HL-60/S4 treated with phorbol 12-myristate 13-acetate at 8.2 ng/mL for 4 days and 3 days (cell line): ENCODE results near the gene PCBP4.
"Not testable (repeated sequence)": the region's sequence is repeated elsewhere in the genome, so short reads cannot be mapped to it uniquely, and the experiment has no call there.

ENCODE experiments used
- in situ Hi-C: fragments of 300-500 bp; cut with MboI; formaldehyde crosslinking; loops from 2 replicates; pipeline ENCODE4 v1.15.0; 2022; ENCODE audit warnings: low sequenced_read_pairs

The PCBP4 gene

DNA sequence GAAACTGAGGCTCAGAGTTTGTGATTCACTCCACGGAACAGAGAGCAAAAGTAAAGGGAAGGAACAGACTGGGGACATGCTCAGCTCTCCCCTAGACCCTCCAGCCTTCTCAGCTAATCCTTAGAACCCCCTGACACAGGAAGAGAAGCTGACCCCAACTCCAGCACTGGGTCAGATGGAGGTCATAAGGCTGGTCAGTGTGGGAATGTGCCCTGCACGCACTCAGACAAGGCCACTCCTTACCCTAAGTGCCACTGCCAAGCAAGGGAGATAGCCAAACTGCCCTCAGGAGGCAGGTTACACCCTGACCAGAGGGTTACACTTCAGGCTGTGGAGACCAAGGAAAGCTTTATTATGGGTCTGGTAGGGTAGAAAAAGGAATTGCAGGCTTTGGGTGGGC lies 27.3 kb upstream of the PCBP4 start:
- in situ Hi-C loops = no loop called here

DNA sequence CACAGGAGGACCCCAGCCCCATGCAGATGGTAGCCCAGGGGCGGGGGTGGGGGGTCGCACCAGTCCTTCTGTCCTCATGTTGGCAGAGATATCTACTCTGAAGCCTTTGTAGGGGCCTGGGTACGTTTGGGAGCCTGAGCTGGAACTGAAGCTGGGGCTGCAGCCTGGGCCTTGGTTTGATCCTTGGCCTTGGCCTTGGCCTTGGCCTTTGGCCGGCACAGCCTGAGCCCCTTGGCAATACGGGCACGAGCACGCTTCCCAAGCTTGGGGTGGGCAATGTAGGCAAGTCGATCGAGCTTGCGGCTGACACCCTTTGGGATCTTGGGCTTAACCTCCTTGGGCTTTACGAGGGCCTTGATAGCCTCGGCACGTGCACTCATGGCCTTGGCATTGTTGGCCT lies 26.4 kb upstream of the PCBP4 start:
- in situ Hi-C loops = not testable (repeated sequence)

DNA sequence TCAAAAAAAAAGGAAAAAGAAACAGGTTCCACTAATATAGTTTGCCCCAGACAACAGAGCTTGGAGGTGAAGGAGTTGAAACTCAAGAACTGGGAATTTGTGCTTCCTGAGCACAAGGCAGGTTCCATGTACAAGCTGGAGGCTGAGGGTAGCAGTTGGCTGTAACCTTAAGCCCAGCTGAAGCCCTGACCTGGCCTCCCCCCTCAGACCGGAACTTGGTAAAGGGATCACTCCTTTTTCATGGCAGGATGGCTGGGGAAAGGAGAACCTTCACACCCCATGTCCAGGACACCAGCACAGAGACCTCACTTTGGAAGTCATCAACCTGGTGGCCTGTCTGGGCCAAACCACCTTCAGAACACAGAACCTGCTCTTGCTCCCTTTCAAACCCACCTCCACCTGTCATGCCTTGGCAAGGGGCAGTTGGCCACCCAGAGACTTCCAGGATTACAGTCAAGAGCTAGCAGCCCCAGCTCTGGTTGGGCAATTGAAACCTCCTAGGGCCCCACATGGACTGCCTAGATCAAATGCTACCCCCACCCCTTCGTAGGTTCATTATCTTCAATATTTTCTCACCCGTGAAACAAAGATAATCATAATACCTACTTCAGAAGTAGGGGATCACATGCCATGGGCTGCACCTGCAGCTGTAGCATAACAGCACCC lies 24.9 kb upstream of the PCBP4 start:
- in situ Hi-C loops = no loop called here

DNA sequence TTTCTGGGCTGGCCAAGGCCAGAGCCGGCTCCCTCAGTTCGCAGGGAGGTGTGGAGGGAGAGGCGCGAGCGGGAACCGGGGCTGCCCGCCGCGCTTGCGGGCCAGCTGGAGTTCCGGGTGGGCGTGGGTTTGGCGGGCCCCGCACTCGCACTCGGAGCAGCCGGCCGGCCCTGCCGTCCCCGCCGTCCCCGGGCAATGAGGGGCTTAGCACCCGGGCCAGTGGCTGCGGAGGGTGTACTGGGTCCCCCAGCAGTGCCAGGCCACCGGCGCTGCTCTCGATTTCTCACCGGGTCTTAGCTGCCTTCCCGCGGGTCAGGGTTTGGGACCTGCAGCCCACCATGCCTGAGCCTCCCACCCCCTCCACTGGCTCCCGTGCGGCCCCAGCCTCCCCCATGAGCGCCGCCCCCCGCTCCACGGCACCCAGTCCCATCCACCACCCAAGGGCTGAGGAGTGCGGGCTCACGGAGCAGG lies 23.3 kb upstream of the PCBP4 start:
- in situ Hi-C loops = not testable (repeated sequence)

DNA sequence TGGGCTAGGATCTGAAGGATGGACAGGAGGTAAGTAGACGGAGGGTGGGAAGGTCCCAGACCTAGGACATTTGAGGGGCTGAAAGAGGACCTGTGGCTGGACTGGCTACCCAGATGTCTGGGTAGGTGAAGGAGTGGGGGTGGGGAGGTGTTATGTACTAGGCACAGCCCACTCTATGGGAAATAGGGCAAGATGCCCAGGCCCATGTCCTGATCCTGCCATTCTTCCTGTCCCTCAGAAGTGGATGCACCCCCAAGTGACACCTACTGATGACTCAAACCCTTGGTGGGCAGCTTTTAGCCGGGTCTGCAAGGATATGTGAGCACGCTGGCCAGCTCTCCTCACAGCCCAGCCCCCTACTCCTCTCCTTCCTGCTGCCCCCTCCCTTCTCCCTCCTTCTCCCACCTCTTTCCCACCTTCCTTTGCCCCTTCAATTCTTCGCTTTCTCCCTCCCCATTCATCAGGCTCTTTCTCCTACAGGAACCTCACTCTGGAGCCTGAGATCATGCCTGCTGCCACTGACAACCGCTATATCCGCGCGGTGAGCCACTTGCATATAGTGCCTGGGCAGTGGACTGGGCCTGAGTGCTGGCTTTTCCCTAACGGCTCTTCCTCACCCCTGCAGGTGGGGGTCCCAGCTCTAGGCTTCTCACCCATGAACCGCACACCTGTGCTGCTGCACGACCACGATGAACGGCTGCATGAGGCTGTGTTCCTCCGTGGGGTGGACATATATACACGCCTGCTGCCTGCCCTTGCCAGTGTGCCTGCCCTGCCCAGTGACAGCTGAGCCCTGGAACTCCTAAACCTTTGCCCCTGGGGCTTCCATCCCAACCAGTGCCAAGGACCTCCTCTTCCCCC lies 21.3 kb upstream of the PCBP4 start:
- in situ Hi-C loops = no loop called here

DNA sequence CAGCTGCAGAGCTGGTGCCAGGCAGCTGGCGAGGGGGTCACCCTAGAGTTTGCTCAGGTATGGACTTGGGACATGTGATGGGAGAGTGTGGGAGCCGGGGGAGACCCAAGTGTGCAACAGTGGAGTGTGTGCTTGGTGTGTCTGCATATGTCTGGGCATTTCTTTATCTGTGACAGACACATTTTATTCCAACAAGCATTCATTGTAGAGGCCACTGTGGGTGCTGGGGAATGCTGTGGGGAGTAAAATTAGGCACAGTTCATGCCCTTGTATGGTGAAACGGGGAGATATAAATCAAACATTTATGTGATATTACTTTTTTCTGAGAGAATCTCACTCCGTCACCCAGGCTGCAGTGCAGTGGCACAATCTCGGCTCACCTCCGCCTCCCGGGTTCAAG lies 20.3 kb upstream of the PCBP4 start:
- in situ Hi-C loops = no loop called here

DNA sequence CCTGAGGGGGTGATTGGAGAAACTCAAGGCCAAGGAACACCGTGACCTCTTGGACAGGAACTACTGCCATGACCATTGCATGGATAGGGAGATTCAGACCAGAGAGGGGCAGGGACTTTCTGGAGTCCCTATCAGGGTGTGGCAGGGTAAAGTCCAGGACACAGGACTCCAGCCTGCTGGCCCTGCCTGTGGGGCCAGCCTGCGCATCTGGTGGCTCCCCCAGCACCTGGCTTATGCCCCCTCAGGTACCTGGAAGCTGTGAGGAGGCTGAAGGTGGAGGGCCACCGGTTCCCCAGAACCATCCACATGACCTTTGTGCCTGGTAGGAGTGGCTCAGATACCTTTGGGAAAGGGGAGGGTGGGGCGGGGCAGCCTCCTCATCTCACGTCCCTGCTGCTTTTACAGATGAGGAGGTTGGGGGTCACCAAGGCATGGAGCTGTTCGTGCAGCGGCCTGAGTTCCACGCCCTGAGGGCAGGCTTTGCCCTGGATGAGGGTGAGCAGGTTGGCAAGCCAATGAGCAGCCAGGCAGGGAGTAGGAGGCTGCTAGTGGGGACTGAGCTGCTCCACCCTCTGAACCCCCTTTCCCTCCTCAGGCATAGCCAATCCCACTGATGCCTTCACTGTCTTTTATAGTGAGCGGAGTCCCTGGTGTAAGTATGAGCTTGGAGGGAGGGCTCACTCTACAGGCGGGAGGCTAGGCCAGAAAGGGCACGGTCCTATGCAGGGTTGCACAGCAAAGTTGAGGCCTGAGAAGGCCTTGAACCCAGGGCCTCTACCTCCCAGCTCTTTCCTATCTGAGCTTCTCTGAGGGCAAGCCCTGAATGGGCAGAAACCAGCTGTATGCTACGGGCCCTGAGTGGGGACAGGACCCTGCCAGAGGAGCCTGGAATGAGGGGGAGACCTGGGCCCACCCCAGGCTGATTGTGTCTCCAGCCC lies 19.0 kb upstream of the PCBP4 start:
- in situ Hi-C loops = no loop called here

DNA sequence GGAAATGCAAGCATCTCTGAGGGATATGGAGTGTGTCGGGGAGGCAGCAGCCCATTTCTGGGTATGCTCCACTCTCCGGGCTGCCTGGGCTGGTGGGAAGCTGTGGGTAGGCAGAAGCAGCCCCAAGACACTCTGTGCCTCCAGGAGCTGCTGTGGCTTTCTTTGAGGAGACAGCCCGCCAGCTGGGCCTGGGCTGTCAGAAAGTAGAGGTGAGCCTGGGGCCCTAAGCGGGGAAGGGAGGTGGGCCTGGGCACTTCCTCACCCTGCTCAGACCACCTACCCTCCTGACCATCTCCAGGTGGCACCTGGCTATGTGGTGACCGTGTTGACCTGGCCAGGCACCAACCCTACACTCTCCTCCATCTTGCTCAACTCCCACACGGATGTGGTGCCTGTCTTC lies 17.8 kb upstream of the PCBP4 start:
- in situ Hi-C loops = no loop called here

DNA sequence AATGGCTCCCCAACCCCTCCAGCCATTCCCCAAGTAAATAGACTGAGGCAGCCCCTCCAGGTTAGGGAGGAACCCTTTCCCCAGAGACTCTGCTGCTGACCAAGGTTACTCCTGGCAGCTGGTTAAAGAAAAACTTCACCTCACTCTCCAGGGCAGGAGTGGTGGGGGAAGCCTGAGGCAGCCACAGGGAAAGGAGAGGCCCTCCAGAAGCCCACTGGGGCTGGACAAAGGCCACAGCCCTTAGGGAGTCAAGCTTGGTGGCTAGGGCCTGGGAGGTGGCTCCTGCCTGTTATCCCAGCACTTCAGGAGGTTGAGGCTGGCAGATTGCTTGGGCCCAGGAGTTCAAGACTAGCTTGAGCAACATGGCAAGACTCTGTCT lies 17.0 kb upstream of the PCBP4 start:
- in situ Hi-C loops = no loop called here

DNA sequence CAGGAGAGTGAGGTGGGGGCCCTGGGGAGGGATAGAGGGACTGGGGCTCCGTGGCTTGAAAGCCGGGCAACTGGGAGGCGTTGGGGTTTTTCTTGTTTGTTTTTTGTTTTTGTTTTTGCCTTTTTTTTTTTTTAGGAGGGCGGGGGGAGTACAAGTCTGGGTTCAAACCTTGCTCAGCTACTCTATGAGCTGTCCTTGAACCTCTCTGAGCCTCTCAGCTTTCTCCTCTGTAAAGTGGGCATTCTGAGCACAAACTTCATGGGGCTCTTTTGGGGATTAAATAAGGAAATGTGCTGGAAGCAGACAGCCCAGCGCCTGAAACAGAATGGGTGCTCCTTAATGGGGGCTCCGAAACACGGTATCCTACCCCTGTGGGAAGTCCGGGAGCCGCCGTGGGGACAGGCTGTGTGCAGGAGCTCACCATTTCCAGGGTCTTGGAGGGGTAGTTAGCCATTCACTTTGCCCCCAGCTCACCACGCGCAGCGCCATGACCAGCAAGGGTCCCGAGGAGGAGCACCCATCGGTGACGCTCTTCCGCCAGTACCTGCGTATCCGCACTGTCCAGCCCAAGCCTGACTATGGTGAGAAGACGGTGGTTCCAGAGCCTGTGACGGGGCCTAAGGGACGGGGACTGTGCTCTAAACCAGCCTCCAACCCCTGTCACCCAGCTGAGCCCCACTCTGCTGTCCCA lies 16.5 kb upstream of the PCBP4 start:
- in situ Hi-C loops = no loop called here

DNA sequence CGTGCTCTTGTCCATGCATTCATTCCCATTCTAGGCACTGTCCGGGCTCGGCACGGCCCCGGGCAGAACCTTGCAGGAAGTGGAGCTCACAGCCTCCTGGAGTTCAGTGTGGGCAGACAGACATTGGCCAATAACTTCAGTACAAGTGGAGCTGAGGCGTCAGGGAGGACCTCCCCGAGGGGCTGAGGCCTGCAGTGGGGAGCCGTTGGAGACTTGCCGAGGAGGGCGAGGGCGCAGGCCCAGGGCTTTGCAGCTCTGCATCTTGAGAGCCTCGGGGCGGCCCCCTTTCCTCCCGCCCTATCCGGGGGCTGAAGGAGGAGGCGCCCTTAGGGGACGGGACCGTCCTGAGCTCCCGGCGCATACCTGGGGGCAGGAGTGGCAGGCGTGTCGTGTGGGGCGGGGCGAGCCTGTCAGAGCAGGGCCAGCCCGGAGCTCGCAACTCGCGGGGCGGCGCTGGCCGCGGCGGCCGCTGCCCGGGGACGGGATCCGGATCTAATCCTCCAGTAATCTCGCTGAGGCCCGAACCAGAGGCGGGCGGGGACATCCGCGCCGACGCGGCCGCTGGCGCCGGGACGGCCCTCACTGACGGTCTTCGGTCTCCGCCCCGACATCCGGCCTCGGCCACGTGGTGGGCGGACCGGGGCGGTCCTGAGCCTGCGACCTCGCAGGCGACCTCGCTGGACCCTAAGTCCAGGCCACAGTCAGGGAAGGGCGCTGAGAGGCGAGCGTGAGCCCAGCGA lies 15.8 kb upstream of the PCBP4 start, which contains the start of gene ACY1:
ACY1 (plus strand) TSS at position 698 of the 740 bp plus-strand sequence. CDS start 530 bp downstream, outside the sequence.
- in situ Hi-C loops = no loop called here

DNA sequence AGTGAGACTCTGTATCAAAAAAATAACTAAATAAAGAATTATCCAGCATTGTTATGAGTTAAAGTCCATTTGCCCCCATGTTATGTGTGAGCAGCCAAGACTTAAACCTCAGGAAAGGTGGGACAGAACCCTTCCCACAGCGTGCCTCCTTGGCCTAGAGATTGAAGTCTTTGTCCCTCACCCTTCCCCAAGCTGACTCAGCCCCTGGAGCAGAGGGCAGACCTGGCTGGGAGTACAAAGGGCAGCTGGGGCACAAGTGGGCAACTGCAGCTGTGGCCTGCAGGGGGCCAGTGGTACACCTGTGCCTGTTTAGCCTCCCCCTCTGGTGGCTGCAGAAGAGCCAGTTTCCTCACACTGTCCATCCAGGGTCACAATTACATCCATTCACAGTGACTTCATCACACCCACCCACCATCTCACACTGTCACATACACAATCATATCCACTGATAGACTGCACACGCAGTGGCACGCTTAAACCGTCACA lies 15.1 kb upstream of the PCBP4 start:
- in situ Hi-C loops = no loop called here

DNA sequence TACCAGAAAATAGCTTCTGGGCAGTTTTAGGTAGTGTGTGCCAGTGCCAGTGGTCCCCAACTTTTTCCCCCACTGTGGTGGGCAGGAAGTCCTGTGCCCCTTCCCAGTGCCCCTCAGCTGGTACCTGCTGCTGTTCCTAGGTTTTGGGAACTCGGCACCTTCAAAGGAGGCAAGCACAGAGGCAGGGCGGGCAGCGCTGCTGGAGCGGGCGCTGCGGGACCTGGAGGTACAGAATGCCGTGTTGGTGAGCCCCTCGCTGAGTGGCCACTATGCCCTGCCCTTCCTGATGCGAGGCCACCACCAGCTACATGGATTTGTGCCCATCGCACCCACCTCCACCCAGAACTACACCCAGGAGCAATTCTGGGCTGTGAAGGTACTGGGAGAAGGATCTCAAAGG lies 13.0 kb upstream of the PCBP4 start:
- in situ Hi-C loops = no loop called here

DNA sequence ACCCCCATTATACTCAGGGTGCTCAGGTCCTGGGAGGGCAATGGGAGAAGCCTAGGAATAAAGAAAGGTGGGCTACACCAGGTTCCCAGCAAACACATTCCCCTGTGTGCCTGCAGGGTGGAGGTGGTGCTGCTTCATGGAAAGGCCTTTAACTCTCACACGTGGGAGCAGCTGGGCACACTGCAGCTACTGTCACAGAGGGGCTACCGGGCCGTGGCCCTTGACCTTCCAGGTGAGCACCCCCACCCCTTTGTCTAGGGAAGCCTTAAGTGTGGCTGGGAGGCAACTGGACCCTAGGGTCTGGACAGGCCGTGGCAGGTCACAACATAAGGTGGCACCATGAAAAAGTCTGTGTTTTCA lies 10.9 kb upstream of the PCBP4 start:
- in situ Hi-C loops = no loop called here

DNA sequence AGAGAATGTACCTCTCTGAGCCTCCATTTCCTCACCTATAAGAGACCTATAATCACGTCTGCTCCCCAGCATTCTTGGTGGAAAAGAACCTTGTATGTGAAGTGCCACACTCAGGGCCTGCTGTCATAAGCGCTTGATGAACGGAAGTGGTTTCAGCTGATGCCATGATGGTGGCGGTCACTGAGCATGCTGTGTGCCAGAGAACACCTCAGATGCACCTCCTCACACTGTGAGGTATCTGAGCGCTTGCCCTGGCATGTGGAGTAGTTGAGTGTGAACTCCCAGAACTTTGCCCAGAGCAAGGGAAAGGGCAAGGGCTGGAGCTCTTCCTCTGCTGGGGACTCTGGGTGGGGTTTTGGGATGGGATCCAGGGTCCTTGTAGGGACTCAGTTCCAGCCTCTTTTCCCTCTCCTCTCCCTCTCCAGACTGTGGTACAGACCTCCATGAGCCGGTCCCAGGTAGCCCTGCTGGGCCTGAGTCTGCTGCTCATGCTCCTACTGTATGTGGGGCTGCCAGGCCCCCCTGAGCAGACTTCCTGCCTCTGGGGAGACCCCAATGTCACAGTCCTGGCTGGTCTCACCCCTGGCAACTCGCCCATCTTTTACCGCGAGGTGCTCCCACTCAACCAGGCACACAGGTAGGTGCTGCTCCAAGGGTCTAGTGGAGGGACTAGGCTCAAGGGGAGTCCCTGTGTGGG lies 10.3 kb upstream of the PCBP4 start:
- in situ Hi-C loops = no loop called here

DNA sequence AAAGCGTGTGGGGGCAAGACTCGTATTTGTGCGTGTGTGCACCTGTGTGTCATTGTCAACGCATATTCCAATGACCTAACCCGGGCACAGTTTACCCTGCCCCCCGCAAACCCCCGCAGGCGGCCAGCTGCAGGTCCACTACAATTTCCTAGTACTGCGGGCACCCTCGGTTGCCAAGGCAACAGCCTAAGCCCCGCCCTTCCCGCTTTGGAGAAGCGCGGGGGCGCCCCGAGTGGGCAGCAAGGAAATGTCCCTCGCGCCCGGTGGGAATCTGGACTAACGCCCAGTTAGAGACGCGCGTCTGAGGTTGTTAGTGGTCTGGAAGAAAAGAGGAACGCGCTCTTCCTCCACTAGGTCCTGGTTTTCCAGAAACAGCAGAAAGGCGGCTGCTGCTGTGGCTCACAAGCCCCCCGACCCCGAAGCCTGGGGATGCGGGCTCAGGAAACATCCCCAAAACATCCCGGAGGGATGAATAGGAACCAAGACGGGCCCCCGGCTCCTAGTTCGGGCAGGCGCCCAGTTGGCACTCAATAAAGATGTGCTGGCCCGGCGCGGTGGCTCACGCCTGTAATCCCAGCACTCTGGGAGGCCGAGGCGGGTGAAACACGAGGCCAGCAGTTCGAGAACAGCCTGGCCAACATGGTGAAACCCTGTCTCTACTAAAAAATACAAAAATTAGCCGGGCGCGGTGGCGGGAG lies 8.7 kb upstream of the PCBP4 start:
- in situ Hi-C loops = no loop called here

DNA sequence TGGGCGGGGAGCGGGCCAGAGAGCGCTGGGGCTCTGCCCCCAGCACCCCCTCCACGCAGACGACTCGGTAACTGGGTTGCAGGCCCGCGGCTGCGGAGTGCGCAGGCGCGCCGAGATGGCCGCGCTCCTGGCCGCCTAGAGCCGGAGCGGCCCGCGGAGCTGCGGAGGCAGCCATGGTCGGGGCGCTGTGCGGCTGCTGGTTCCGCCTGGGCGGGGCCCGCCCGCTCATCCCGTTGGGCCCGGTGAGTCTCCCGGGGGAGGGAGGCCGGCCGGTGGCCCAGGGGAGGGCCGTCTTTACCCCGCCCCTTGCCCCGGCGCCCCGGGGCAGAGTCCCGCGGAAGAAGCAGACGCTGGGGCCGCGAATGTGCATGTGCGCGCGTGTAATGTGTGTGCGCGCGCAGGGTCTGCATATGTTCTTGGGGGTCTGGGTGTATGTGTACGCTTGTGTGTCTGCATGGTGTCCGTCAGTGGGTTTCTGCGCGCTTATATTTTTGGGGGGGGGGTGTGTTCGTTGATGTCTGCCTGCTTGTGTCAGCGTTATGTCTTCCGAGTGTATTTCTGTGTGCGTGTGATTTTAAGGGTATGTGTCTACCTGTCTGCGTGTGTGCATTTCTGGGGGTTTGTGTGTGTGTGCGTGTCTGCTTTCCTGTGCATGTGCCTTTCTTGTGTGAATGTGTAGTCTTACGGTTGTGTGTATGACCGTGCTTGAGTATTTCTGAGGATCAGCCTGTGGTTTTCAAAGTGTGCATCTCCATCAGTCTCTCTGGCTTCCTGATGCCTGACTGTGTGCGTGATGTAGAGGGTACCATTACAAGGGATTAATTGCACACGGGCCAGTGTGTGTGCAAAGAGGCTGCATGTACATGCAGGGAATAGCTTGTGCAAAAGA lies 8.0 kb upstream of the PCBP4 start, which contains the start of gene ABHD14A:
ABHD14A (plus strand) TSS at position 102 of the 889 bp plus-strand sequence; CDS start at position 174, 72 bp downstream.
- in situ Hi-C loops = no loop called here
